Measurements from ENCODE around the gene KCP. TPM values are rescaled to one million over a fixed set of nuclear protein-coding genes. Genes with fewer than 3 reads are reported as not detected.
A peak's percentile ranks its signal among the peaks of the same experiment; 100 is the strongest.

KCP gene
- total RNA-seq, 4 donors from 2014 or later, result 0.47 to 1.5 (median 0.87) TPM

- no peak for DNase-seq
- Histone ChIP-seq H3K9me3 (no peaks in the 10 kb centered on the region), H3K4me3 (peak overlapping the region in 1 of 4 donors; percentile 60), H3K4me1 (peaks cover 9 to 32% (median 12%) of the 10 kb centered on the region in 3 donors), H3K36me3 (no peaks in the 10 kb centered on the region), H3K27me3 (peaks cover 0 to 67% (median 6%) of the 10 kb centered on the region in 4 donors), H3K27ac (no peak overlapping the region)
- TF ChIP-seq CTCF (IDR thresholded peaks at IDR 0.05), result no peak
- TF ChIP-seq POLR2A (IDR thresholded peaks at IDR 0.05), result no peak
- intact Hi-C loops (cut with DNase I), result loop anchor here (5.0 kb wide), 1 partner anchor 183 kb away; no protein-coding TSS in a partner anchor
- WGBS, 2 donors, result 83 to 88% methylated on average over 1 to 3 of the region's 6 CpGs
Measured at GRCh38 chr7:128908750-128909624, 1.5 kb downstream of the KCP start.

- intact Hi-C loops (cut with DNase I), result loop anchor here (5.0 kb wide), 1 partner anchor 185 kb away; no protein-coding TSS in a partner anchor
- DNase-seq, result no peak
Measured at GRCh38 chr7:128906766-128907559, 3.5 kb downstream of the KCP start.

GRCh38 chr7:128906001-128906765 is 4.3 kb downstream of the KCP start:
- no peak overlapping the region for H3K27ac ChIP-seq
- no peaks in the 10 kb centered on the region for H3K36me3 ChIP-seq
- intact Hi-C loops (cut with DNase I), result loop anchor here (5.0 kb wide), 1 partner anchor 186 kb away; no protein-coding TSS in a partner anchor
- TF ChIP-seq POLR2A (IDR thresholded peaks at IDR 0.05), result no peak
- TF ChIP-seq CTCF (IDR thresholded peaks at IDR 0.05), result no peak
- DNase-seq, result no peak
- peaks cover 0 to 45% (median 6%) of the 10 kb centered on the region in 4 donors for H3K27me3 ChIP-seq
- WGBS, 2 donors, result 79 to 81% methylated on average over 4 of the region's 5 CpGs
- no peaks in the 10 kb centered on the region for H3K9me3 ChIP-seq
- no peak overlapping the region for H3K4me3 ChIP-seq
- H3K4me1 ChIP-seq, result peaks cover 9 to 45% (median 17%) of the 10 kb centered on the region in 3 donors

More at GRCh38 chr7:128906766-128907559, 3.5 kb downstream of the KCP start:
- TF ChIP-seq CTCF (IDR thresholded peaks at IDR 0.05) (no peak), POLR2A (IDR thresholded peaks at IDR 0.05) (no peak)
- Histone ChIP-seq H3K4me3 (no peak overlapping the region), H3K27ac (no peak overlapping the region), H3K9me3 (no peaks in the 10 kb centered on the region), H3K27me3 (peaks cover 0 to 53% (median 6%) of the 10 kb centered on the region in 4 donors), H3K36me3 (no peaks in the 10 kb centered on the region), H3K4me1 (peaks cover 9 to 50% (median 17%) of the 10 kb centered on the region in 3 donors)
- 63 to 86% methylated on average over 9 to 11 of the region's 19 CpGs for whole genome bisulfite sequencing, 2 donors

GRCh38 chr7:128904381-128905197 is 5.9 kb downstream of the KCP start:
- Histone ChIP-seq H3K36me3 (no peaks in the 10 kb centered on the region), H3K27ac (no peak overlapping the region), H3K9me3 (peaks cover 0 to 1% (median 0%) of the 10 kb centered on the region in 3 donors), H3K4me3 (no peak overlapping the region), H3K4me1 (peaks cover 0 to 29% (median 6%) of the 10 kb centered on the region in 3 donors), H3K27me3 (peaks cover 0 to 29% (median 0%) of the 10 kb centered on the region in 4 donors)
- no peak for DNase-seq
- 26 to 32% methylated on average over 7 to 8 of the region's 8 CpGs for WGBS, 2 donors
- no peak for TF ChIP-seq POLR2A (IDR thresholded peaks at IDR 0.05)
- TF ChIP-seq CTCF (IDR thresholded peaks at IDR 0.05), result peak in 5 of 6 experiments; percentile 55 to 69 (median 57)
- intact Hi-C loops (cut with DNase I), result loop anchor here (5.0 kb wide), 1 partner anchor 188 kb away; no protein-coding TSS in a partner anchor

Measured in esophagus squamous epithelium (tissue), 5 donors.